ENCODE data around the gene TEAD1.

Gene TEAD1

GRCh38 chr11:12966002-12966401 lies 291.8 kb downstream of the TEAD1 start:
- DNase-seq = no peak

- no peak for DNase-seq
Observed at GRCh38 chr11:12968101-12968500, 293.9 kb downstream of the TEAD1 start.

DNA sequence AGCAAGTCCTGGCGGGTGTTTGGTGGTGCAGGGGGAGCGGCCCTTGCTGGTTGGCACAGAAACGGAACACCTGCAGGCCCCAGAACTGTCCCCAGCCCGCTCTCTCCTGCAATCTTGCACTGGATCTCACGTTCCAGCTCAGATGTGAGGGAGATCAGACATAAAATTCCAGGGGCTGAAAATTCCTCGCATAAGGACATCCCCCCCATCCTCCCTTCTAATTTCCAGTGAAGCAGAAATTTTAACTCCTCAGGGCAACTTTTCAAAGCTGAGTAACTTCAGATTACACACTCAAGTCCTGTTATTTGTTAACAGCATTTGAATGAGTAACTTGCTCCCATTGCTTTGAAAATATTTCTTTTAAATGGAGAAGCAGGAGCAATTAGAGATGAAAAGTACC lies 294.6 kb downstream of the TEAD1 start:
- DNase-seq = no peak

DNA sequence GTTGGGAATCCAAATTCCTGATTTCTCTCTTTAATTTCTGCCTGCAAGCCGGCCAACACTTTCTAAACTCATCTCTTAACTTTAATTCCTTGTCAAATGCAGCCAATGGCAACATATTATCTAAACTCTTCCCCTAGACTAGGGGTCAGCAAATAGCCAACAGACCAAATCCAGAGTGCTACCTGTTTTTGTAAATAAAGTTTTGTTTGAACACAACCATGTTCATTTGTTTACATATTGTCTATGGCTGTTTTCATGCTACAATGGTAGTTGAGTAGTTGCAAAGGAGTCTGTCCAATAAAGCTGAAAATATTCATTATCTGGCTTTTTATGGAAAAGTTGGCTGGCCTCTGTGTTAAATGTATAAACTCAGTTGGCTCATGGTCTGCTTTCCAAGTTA lies 297.7 kb downstream of the TEAD1 start:
- DNase-seq = no peak

DNA sequence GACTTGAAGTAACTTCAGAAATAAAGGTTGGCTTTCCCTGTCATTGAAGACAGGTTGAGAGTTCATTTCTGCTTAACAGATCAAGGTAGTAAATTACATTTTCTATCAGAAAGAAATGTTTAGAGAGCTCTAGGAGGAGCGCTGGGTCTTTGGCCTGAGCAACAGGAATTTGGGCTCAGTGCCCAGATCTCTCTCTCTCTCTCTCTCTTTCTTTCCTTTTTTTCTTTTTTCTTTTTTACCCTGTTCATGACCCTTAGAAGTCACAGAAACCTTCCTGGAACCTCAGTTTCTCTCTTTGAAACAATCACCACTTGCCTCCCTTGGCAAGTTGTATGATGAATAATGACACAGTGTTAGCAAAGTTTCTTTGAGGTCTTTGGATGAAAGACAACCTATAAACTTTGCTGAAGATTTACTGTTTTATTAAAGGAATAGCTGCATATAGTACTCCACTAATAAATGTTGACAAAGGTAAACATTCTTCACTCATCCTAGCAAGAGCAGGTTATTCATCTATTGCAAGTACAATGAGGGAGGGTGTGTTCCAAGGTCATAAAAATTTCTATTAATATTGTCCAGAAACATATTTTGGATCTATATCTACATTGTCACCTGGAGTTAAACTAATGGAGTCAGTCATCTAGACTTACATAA lies 299.4 kb downstream of the TEAD1 start:
- DNase-seq = no peak

DNA sequence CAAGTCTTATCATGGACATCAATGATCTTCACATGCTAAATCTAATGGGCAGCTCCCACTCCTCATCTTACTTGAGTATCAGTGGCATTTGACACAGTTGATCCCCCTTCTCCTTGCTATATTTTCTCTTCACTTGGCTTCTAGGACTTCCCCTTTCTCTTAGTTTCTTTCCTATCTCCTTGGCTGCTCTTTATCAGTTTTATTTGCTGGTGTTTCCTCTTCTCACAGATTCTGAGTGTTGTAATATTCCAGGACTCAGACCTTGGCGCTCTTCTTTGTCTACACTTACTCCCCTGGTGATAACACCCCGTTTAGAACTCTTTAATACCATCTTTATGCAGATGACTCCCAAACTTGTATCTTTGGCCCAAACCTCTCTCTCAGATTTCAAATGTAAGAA lies 301.0 kb downstream of the TEAD1 start:
- DNase-seq = no peak

DNA sequence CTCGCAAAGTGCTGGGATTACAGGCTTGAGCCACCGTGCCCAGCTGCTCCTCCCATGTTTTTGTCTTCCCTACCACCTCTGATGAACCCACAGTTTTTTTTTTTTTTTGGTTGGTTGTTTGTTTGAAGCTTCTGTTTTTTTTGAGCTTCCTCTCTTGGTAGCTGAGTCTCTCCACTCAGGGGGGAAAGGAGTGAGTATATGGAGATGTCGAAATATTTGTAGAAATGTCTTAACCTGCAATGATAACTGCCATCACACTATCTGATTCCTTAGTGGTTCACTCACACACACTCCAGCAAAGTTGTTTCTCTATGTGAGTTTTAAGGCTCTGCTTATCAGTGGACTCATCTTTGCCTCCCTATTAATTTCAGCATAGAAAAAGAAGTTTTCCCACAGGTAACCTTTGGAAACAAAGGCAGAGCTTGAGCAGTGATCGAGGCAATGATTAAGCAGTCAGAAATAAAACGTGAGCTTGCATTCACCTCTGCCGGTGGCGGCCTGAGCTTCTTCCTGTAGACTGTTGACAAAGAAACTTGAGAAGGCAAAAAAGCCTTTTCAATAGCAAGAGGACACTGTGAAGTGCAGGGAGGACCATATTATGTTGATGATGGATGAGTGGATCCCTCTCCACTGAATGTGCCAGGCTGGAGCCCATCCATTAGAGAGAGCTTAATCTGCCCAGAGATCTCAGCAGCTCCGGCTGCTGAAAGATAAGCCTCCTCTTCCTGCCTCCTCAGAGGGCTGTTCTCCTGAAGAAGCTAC lies 305.9 kb downstream of the TEAD1 start:
- no peak for DNase-seq

DNA sequence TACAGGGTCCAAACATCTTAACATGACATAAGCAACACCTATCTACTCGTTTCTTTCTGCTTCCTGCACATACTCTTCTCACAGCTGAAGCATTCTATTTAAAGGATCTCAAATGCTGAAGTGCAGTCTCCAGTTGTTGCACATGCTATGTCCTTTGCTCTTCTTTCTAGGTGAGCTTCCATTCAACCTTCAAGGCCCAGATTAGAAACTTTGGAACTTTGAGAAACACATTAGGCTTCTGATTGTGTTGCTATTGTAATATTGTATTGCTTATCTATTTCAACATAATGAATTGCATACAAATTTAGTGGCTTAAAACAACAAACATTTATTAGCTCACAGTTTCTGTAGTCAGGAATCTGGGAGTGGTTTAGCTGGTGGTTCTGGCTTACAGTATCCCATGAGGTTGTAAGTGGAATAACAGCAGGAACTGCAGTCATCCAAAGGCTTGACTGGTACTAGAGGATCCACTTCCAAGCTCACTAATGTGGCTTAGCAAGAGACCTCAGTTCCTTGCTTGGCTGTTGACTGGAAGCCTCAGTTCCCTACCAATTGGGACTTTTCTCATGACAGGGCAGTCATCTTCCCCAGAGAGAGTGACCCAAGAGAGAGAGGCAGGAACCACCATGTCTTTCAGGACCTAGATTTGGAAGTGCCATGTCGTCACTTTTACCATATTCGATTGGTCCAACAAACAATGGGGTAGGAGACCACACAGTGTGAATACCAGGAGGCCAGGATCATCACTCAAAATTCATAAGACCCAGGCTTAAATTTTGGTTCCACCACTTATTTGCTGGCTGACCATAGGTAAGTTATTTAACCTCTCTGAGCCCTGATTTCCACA lies 307.7 kb downstream of the TEAD1 start:
- no peak for DNase-seq

DNA sequence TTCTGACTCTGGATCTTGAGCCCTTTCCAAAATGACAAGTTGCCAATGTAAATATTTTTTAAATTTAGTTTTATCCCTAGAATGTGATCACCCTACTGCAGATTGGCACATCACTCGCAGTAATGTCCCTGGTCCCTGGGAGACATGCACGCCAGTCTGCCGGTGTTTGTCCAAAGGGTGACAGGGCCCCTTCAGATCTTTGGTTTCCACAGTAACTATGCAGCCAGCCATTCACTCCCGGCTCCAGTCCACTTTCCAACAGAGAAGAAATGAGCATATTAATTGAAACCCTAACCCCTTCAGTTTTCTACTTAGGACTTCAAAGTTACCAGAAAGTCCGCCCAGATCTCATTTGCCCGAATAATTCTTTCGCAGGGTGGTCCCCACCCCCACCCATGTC lies 309.1 kb downstream of the TEAD1 start:
- DNase-seq = no peak

DNA sequence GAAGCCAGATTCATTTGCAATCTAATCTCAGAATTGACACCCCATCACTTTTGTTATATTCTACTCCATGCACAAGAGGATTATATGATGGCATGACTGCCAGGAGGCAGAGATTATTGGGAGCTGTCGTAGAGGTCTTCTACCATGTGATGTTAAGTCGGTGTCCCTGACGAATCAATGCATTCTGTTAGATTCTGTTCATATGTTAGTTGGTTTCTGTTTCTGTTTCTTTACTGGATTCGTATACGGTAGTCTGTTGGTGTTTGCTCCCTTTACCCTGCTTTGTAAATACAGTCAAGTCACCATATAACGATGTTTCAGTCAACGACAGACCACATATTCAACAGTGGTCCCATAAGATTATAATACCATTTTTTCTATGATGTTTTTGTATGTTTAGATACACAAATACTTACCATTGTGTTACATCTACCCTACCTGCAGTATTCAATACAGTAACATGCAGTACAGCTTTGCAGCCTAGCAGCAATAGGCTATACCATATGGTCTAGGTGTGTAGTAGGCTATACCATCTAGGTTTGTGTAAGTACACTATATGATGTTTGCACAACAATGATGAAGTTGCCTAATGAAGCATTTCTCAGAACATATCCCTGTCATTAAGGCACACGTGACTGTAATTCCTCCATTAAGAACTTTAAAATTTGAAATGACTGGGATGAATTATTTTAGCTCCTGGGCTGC lies 312.1 kb downstream of the TEAD1 start:
- no peak for DNase-seq

GRCh38 chr11:12989428-12990161 lies 315.4 kb downstream of the TEAD1 start:
- no peak for DNase-seq

DNA sequence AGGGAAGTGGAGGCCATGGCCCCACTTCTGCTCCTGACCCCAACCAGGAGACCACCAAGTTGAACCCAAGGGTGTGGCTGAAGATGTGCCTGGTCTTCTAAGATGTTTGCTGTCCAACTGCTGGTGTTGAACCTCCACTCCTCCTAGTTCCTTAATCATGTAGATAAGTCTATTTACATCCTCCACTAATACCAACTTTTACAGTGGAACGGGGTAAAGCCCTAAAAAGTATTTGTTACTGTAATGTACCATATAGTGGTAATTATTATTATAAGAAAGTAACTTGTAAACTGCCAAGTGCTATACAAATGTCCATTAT lies 315.9 kb downstream of the TEAD1 start:
- DNase-seq = no peak

GRCh38 chr11:12991426-12991825 lies 317.2 kb downstream of the TEAD1 start:
- DNase-seq = no peak

DNA sequence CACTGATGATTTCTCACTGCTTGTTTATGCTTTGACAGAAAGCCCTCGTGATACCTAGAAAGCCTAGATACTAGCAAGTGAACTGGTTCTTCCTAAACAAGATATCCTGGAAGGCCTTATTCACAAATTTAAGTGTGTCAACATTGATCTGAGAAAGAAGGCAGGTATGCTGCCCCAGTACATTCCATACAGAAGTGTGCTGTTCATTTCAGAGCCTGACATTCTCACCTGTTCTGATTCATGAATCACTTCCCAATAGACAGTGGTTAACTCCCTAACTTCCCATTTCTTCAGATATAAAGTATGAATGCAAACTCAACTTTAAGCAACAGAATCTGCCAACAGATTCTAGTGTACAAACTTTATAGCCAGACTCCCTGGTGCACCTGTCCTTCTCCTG lies 319.4 kb downstream of the TEAD1 start:
- no peak for DNase-seq

Measured in activated CD4-positive, alpha-beta T cell treated with anti-CD3 and anti-CD28 coated beads, Interleukin-10, Interleukin-2, amounts not matched to agents 100 ng/mL and 50 ng/mL, durations not matched to agents 16 hours and 8 hours (primary cell).